ENCODE measurements around the gene PTPRM.

The PTPRM gene

GRCh38 chr18:7899078-7899477, 332.0 kb downstream of the PTPRM start:
- DNase-seq (no peak), ATAC-seq (no peak)

- DNase-seq = no peak
Observed at GRCh38 chr18:7900091-7900490, 333.0 kb downstream of the PTPRM start.

GRCh38 chr18:7901657-7902056, 334.5 kb downstream of the PTPRM start:
- ATAC-seq (no peak), DNase-seq (no peak)

More at GRCh38 chr18:7900091-7900490, 333.0 kb downstream of the PTPRM start:
- ATAC-seq = no peak

GRCh38 chr18:7902399-7902839, 335.3 kb downstream of the PTPRM start:
- DNase-seq (no peak), ATAC-seq (no peak)

GRCh38 chr18:7904529-7904928, 337.4 kb downstream of the PTPRM start:
- ATAC-seq = no peak
- no peak for DNase-seq

- DNase-seq (no peak), ATAC-seq (no peak)
Observed at GRCh38 chr18:7908681-7909299, 341.7 kb downstream of the PTPRM start.

- ATAC-seq (no peak), DNase-seq (no peak)
Observed at GRCh38 chr18:7914834-7915670, 347.9 kb downstream of the PTPRM start.

- no peak for DNase-seq
Observed at GRCh38 chr18:7918701-7919100, 351.6 kb downstream of the PTPRM start.

GRCh38 chr18:7919565-7919964, 352.4 kb downstream of the PTPRM start:
- DNase-seq (no peak), ATAC-seq (no peak)

More at GRCh38 chr18:7918701-7919100, 351.6 kb downstream of the PTPRM start:
- ATAC-seq = no peak

- DNase-seq (no peak), ATAC-seq (no peak)
Observed at GRCh38 chr18:7921938-7922587, 354.9 kb downstream of the PTPRM start.

GRCh38 chr18:7923105-7923504, 356.0 kb downstream of the PTPRM start:
- no peak for ATAC-seq
- DNase-seq = no peak

- DNase-seq (no peak), ATAC-seq (no peak)
Observed at GRCh38 chr18:7924616-7925015, 357.5 kb downstream of the PTPRM start.

- ATAC-seq = no peak
- no peak for DNase-seq
Observed at GRCh38 chr18:7926526-7926925, 359.4 kb downstream of the PTPRM start.

- ATAC-seq (no peak), DNase-seq (no peak)
Observed at GRCh38 chr18:7927119-7927518, 360.0 kb downstream of the PTPRM start.

- ATAC-seq (no peak), DNase-seq (no peak)
Observed at GRCh38 chr18:7931763-7932162, 364.6 kb downstream of the PTPRM start.

- ATAC-seq (no peak), DNase-seq (no peak)
Observed at GRCh38 chr18:7937268-7937667, 370.2 kb downstream of the PTPRM start.

GRCh38 chr18:7939521-7939920, 372.4 kb downstream of the PTPRM start:
- ATAC-seq (no peak), DNase-seq (no peak)

- ATAC-seq (no peak), DNase-seq (no peak)
Observed at GRCh38 chr18:7940379-7940778, 373.3 kb downstream of the PTPRM start.

GRCh38 chr18:7940971-7941370, 373.9 kb downstream of the PTPRM start:
- ATAC-seq = no peak
- no peak for DNase-seq

GRCh38 chr18:7941533-7941932, 374.4 kb downstream of the PTPRM start:
- no peak for DNase-seq
- no peak for ATAC-seq

- DNase-seq (no peak), ATAC-seq (no peak)
Observed at GRCh38 chr18:7945882-7946281, 378.8 kb downstream of the PTPRM start.

- DNase-seq = no peak
Observed at GRCh38 chr18:7946734-7947377, 379.7 kb downstream of the PTPRM start.

More at GRCh38 chr18:7946734-7947377, 379.7 kb downstream of the PTPRM start:
- no peak for ATAC-seq

Data from stimulated activated naive CD8-positive, alpha-beta T cell treated with anti-CD3 and anti-CD28 coated beads, Interleukin-15, Interleukin-2, amounts not matched to agents 100 U/mL and 50 U/mL, for 24 hours (primary cell).